ENCODE measurements around the gene RPL32. TPM values are rescaled to one million over a fixed set of nuclear protein-coding genes. Genes with fewer than 3 reads are reported as not detected.

RPL32 gene
- total and polyA plus RNA-seq, 9 of the 15 experiments (the other 6 are each of a cell fraction or from before 2014, with no cell fraction given), result 2,738 to 6,200 (median 4,286) TPM

DNA sequence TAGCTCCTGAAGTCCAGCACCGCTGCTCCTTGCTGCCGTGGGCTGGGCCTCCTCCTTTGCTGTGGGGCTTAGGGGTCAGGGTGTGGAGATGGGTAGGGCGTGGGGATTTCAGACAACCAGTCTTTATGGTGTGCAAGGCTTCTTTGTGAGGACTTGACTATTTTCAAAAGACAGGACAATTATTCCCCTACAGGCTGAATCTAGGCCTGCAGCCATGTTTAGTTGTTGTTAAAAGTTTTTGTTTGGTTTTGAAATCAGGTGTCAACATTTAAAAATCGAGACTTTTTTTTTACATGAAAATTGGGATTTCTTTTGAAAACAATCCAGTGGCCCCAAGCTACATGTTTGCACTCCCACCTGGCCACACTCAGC is 10.6 kb downstream of the RPL32 start (continued):
- TF ChIP-seq ZNF175 (CRISPR knock-in tag; IDR thresholded peaks at IDR 0.05; ENCODE audit: low read depth), result no peak
- TF ChIP-seq RAD21 (CRISPR knock-in tag; conservative IDR thresholded peaks at IDR 0.05 in 1 of 2, IDR thresholded peaks at IDR 0.05 in 1 of 2), result no peak
- TF ChIP-seq, protein P1, sequence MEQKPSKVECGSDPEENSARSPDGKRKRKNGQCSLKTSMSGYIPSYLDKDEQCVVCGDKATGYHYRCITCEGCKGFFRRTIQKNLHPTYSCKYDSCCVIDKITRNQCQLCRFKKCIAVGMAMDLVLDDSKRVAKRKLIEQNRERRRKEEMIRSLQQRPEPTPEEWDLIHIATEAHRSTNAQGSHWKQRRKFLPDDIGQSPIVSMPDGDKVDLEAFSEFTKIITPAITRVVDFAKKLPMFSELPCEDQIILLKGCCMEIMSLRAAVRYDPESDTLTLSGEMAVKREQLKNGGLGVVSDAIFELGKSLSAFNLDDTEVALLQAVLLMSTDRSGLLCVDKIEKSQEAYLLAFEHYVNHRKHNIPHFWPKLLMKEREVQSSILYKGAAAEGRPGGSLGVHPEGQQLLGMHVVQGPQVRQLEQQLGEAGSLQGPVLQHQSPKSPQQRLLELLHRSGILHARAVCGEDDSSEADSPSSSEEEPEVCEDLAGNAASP (IDR thresholded peaks at IDR 0.05), result no peak
- TF ChIP-seq TCFL5 (CRISPR knock-in tag; conservative IDR thresholded peaks at IDR 0.05), result no peak
- no peak for TF ChIP-seq ZNF165 (CRISPR knock-in tag; IDR thresholded peaks at IDR 0.05; ENCODE audit: borderline replicate concordance)
- TF ChIP-seq HDAC1 (IDR thresholded peaks at IDR 0.05), result no peak
- TF ChIP-seq POLR2G (IDR thresholded peaks at IDR 0.05; ENCODE audit: low read depth, low read length), result peak; percentile 9; the same call in 1 of the 2 replicates
- no peak for TF ChIP-seq ZNF695 (CRISPR knock-in tag; IDR thresholded peaks at IDR 0.05)
- TF ChIP-seq, protein P2, sequence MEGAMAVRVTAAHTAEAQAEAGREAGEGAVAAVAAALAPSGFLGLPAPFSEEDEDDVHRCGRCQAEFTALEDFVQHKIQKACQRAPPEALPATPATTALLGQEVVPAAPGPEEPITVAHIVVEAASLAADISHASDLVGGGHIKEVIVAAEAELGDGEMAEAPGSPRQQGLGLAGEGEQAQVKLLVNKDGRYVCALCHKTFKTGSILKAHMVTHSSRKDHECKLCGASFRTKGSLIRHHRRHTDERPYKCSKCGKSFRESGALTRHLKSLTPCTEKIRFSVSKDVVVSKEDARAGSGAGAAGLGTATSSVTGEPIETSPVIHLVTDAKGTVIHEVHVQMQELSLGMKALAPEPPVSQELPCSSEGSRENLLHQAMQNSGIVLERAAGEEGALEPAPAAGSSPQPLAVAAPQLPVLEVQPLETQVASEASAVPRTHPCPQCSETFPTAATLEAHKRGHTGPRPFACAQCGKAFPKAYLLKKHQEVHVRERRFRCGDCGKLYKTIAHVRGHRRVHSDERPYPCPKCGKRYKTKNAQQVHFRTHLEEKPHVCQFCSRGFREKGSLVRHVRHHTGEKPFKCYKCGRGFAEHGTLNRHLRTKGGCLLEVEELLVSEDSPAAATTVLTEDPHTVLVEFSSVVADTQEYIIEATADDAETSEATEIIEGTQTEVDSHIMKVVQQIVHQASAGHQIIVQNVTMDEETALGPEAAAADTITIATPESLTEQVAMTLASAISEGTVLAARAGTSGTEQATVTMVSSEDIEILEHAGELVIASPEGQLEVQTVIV (CRISPR knock-in tag; IDR thresholded peaks at IDR 0.05; ENCODE audit: borderline replicate concordance), result no peak
- no peak for TF ChIP-seq SUPT5H (IDR thresholded peaks at IDR 0.05)
- TF ChIP-seq WHSC1 (IDR thresholded peaks at IDR 0.05; ENCODE audit: low read length), result peak; percentile 5
- TF ChIP-seq, protein P3, sequence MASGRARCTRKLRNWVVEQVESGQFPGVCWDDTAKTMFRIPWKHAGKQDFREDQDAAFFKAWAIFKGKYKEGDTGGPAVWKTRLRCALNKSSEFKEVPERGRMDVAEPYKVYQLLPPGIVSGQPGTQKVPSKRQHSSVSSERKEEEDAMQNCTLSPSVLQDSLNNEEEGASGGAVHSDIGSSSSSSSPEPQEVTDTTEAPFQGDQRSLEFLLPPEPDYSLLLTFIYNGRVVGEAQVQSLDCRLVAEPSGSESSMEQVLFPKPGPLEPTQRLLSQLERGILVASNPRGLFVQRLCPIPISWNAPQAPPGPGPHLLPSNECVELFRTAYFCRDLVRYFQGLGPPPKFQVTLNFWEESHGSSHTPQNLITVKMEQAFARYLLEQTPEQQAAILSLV (tag; IDR thresholded peaks at IDR 0.05), result no peak
- no peak for TF ChIP-seq SMARCA5 (IDR thresholded peaks at IDR 0.05)
- TF ChIP-seq, protein P4, sequence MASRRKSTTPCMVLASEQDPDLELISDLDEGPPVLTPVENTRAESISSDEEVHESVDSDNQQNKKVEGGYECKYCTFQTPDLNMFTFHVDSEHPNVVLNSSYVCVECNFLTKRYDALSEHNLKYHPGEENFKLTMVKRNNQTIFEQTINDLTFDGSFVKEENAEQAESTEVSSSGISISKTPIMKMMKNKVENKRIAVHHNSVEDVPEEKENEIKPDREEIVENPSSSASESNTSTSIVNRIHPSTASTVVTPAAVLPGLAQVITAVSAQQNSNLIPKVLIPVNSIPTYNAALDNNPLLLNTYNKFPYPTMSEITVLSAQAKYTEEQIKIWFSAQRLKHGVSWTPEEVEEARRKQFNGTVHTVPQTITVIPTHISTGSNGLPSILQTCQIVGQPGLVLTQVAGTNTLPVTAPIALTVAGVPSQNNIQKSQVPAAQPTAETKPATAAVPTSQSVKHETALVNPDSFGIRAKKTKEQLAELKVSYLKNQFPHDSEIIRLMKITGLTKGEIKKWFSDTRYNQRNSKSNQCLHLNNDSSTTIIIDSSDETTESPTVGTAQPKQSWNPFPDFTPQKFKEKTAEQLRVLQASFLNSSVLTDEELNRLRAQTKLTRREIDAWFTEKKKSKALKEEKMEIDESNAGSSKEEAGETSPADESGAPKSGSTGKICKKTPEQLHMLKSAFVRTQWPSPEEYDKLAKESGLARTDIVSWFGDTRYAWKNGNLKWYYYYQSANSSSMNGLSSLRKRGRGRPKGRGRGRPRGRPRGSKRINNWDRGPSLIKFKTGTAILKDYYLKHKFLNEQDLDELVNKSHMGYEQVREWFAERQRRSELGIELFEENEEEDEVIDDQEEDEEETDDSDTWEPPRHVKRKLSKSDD (conservative IDR thresholded peaks at IDR 0.05; ENCODE audit: low read length), result no peak
